GM21737 (cell line): Measurements from ENCODE around the gene DNAH7.

Experiments used
- ATAC-seq: cut with Tn5 transposase; IDR thresholded peaks from one replicate; pipeline ENCODE4 v1.9.1; 2021; ENCODE audit warnings: mild to moderate bottlenecking, moderate library complexity; ENCODE audit not compliant: unreplicated experiment

Gene DNAH7

GRCh38 chr2:195879153-195879552 is 189.5 kb downstream of the DNAH7 start:
- ATAC-seq, result no peak

GRCh38 chr2:195871326-195871725 is 197.3 kb downstream of the DNAH7 start:
- ATAC-seq, result no peak

- no peak for ATAC-seq
These were observed 204.3 kb downstream of the DNAH7 start for GRCh38 chr2:195864316-195864715.

- ATAC-seq, result no peak
These were observed 205.1 kb downstream of the DNAH7 start for GRCh38 chr2:195863564-195863963.

- no peak for ATAC-seq
These were observed 205.5 kb downstream of the DNAH7 start for GRCh38 chr2:195863121-195863520.

- no peak for ATAC-seq
These were observed 206.8 kb downstream of the DNAH7 start for GRCh38 chr2:195861821-195862220.

GRCh38 chr2:195859513-195859912 is 209.1 kb downstream of the DNAH7 start:
- no peak for ATAC-seq

GRCh38 chr2:195857132-195857531 is 211.5 kb downstream of the DNAH7 start:
- ATAC-seq, result no peak

GRCh38 chr2:195850764-195851163 is 217.9 kb downstream of the DNAH7 start:
- no peak for ATAC-seq

- ATAC-seq, result no peak
These were observed 220.3 kb downstream of the DNAH7 start for GRCh38 chr2:195848119-195848899.

- ATAC-seq, result no peak
These were observed 225.7 kb downstream of the DNAH7 start for GRCh38 chr2:195842932-195843331.

GRCh38 chr2:195838002-195838401 is 230.6 kb downstream of the DNAH7 start:
- no peak for ATAC-seq

GRCh38 chr2:195836002-195836401 is 232.6 kb downstream of the DNAH7 start:
- ATAC-seq, result no peak

GRCh38 chr2:195834836-195835235 is 233.8 kb downstream of the DNAH7 start:
- no peak for ATAC-seq

GRCh38 chr2:195830968-195831950 is 237.4 kb downstream of the DNAH7 start:
- ATAC-seq, result no peak

GRCh38 chr2:195824478-195824877 is 244.2 kb downstream of the DNAH7 start:
- ATAC-seq, result no peak

- ATAC-seq, result no peak
These were observed 245.4 kb downstream of the DNAH7 start for GRCh38 chr2:195823206-195823605.

GRCh38 chr2:195821566-195821932 is 247.1 kb downstream of the DNAH7 start:
- ATAC-seq, result no peak

GRCh38 chr2:195820867-195821565 is 247.6 kb downstream of the DNAH7 start:
- ATAC-seq, result no peak

GRCh38 chr2:195820373-195820772 is 248.3 kb downstream of the DNAH7 start:
- no peak for ATAC-seq

GRCh38 chr2:195819276-195819675 is 249.4 kb downstream of the DNAH7 start:
- no peak for ATAC-seq
